Activated CD8-positive, alpha-beta memory T cell treated with anti-CD3 and anti-CD28 coated beads for 36 hours (primary cell): ENCODE measurements around the gene FCGR3A. TPM values are rescaled to one million over a fixed set of nuclear protein-coding genes. Genes with fewer than 3 reads are reported as not detected.
"Not testable (repeated sequence)": the region's sequence is repeated elsewhere in the genome, so short reads cannot be mapped to it uniquely, and the experiment has no call there.

Source experiments
- CTCF ChIA-PET: fragments of 350-600 bp; sonication (Branson Sonifier 250); formaldehyde crosslinking; loops from one replicate; lab custom pipeline; 2021; ENCODE audit warnings: antibody characterized with exemption; lab: Charles Lee
- POLR2A ChIA-PET: fragments of 350-600 bp; sonication (Branson Sonifier 250); formaldehyde crosslinking; loops from one replicate; lab custom pipeline; 2021; ENCODE audit warnings: antibody characterized with exemption; lab: Charles Lee
- total RNA-seq, 2 experiments: library from RNA; stranded (reverse); gene quantifications; one replicate each; pipeline ENCODE4 v1.2.3, GENCODE V29; 2021

Gene FCGR3A
- total RNA-seq, 2 experiments from 2014 or later: not detected

DNA sequence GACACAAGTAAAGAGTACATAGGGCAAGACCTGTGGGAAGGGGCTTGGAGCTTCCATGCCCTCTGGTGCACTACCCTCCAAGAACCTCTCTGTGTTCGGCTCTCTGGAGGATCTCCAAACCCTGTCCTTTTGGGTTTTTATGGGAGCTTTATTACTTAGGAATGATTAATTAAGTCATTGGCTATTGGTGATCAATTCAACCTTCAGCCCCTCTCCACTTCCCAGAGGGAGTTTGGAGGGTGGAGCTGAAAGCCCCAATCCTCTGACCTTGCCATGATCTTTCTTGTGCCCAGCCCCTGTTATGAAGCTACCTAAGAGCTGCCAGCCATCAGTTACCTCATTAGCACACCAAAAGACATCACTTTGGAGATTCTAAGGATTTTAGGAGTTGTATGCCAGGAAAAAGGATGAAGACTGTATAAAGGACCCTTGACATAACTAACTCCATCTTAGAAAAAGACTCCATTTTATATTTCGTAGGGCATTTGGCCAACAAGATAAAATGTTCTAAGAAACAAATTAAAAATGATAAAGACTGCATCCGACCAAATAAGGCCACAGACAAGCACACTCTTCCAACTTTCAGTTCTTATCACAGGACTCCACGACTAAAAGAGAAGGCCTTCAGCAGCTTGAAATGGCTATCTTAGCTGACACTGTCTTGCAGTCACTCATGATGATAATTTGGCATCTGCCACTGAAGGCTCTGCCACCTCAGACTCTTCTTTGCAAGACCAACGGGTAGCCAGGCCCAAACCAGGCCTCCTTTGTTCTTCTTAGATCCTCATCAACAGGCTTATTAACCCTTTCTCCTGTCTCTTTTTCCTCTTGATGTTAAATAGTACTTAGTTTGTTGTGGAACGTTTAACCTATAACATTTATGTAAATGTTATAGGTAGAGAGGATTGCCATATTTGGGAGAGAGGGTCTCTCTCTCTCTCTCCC is 8.2 kb upstream of the FCGR3A start:
- POLR2A ChIA-PET, CTCF ChIA-PET: not testable (repeated sequence)

DNA sequence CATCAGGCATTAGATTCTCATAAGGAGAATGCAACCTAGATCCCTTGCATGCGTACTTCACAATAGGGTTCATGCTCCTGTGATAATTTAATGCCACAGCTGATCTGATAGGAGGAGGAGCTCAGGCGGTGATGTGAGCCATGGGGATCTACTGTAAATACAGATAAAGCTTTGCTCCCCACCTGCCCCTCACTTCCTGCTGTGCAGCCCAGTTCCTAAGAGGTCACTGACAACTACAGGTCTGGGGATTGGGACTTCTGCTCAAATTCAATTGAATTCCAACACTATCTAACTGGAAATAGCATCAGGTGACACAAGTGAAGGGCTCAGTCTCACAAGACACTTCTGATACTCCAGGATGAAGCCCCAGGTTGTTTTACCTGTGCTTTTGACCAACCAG is 7.4 kb upstream of the FCGR3A start:
- POLR2A ChIA-PET, CTCF ChIA-PET: not testable (repeated sequence)

DNA sequence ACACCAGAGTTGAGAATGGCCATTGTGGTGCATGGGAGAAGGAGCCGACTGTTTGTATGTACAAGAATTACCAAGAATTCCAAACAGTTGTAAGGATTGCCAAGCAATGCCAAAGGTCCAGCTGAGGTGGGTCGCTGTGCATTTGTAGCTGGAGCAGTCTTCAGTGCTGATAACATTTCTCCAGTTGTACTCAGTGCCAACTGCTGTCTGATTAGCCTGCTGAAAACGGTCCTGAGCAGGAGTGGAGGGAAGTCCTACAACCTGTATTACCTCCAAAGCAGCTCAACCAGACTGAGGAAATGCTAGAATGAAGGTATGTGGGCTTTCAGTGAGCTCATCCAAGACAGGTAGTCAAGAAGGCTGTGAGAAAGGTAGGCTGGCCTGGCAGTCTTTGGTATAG is 6.5 kb upstream of the FCGR3A start:
- POLR2A ChIA-PET, CTCF ChIA-PET: not testable (repeated sequence)

- CTCF ChIA-PET, POLR2A ChIA-PET: not testable (repeated sequence)
Measured at GRCh38 chr1:161554815-161555417, 5.3 kb upstream of the FCGR3A start.

- CTCF ChIA-PET, POLR2A ChIA-PET: not testable (repeated sequence)
Measured at GRCh38 chr1:161554340-161554739, 4.7 kb upstream of the FCGR3A start.

GRCh38 chr1:161553631-161554030 is 4.0 kb upstream of the FCGR3A start:
- POLR2A ChIA-PET, CTCF ChIA-PET: not testable (repeated sequence)

DNA sequence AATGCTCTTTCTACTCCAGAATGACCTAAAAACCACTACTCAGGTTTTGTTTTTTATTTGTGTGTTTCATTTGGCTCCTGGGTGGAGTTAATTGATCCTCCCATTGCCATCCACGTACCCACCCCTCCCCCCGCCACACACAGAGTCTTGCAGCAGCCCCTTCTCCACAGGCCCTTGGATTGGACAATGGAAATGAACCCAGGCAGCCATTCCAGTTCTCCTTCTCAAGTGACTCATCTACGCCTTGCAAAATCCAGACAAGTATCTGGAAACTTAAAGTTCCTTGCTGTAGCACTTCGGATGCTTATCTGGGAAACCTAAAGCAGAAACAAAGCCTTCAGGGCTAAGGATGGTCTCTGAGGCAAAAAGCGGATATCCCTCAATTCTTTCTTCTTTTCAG is 1.3 kb upstream of the FCGR3A start:
- CTCF ChIA-PET, POLR2A ChIA-PET: not testable (repeated sequence)

DNA sequence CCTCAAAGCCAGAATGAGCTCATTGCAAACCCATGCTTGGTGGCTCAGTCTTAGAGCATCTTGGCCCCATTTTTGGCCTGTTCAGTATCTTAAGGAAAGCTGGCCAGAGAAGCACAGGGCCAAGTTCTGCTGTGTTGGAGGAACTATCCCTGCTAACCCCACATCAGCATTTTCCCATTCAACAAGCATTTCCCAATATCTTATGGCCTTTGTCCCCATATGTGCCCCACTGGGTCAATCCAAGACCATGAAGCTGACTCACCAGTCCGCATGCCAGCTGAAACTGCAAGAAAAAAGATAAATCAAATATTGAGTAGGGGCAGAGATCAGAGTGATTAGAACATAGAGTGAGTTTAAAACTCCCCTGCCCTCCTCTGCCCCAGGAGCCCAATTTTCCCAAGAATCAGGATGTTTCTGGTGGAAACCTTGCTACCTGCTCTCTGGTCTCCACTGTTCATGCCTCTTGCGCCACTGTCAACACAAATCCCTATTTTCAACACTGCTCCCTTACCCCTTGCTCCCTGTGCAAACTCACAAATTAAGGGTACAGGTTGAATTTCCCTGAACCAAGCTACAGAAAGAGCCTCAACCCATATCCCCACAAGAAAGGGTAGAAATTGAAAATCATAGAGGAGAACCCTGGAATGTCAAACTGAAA is 740 bp downstream of the FCGR3A start:
- POLR2A ChIA-PET, CTCF ChIA-PET: not testable (repeated sequence)

DNA sequence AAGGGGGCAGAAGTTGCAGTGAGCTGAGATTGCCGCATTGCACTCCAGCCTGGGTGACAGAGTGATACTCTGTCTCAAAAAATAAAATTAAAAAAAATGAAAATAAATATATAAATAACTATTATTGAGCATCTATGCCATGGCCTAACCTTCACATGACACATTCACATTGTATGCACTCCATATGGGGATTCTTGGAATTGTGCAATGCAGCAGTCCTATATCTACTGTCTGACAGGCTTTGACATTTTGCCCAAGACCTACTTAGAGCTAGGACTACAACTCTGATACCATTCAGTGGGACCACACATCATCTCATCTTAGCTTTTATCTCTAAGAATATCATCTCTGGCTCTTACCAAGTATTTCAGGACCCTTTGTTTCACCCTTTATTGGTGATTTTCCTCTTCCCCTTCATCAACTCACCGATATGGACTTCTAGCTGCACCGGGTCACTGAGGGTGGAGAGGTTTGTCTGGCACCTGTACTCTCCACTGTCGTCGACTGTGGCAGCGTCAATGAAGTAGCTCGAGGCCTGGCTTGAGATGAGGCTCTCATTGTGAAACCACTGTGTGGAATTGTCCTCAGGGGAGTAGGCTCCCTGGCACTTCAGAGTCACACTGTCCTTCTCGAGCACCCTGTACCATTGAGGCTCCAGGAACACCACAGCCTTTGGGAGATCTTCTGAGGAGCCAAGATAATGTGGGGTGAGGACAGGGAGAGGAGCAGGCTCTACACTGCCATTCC is 1.4 kb downstream of the FCGR3A start:
- POLR2A ChIA-PET, CTCF ChIA-PET: not testable (repeated sequence)

GRCh38 chr1:161545005-161545731 is 4.5 kb downstream of the FCGR3A start:
- POLR2A ChIA-PET, CTCF ChIA-PET: not testable (repeated sequence)

- CTCF ChIA-PET, POLR2A ChIA-PET: not testable (repeated sequence)
Measured at GRCh38 chr1:161543125-161543524, 6.5 kb downstream of the FCGR3A start.

- CTCF ChIA-PET: interaction anchor here (0.9 kb wide), 1 partner anchor 197 kb away, joined by 3 read pairs; no protein-coding TSS in a partner anchor
Measured at GRCh38 chr1:161542091-161542559, 7.5 kb downstream of the FCGR3A start.

DNA sequence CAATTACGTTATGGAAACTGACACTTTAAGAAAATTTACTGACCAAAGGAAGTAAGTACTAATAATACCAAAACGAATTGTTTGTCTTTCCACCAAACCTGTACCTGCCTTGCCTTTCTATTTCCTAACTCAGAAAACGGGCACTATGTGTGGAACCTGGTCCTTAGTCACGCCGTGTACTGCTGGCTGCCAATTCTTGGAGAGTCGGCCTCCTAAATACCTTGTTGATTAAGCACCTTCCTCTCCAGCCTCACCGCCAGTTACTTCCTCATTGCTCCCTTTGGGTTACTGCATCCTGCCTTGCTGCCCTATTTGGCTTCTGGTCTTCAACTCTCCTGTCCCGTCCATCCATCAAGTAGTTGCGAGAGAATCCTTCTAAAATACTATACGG is 9.1 kb downstream of the FCGR3A start:
- POLR2A ChIA-PET, CTCF ChIA-PET: not testable (repeated sequence)

More at GRCh38 chr1:161542091-161542559, 7.5 kb downstream of the FCGR3A start:
- POLR2A ChIA-PET: not testable (repeated sequence)

DNA sequence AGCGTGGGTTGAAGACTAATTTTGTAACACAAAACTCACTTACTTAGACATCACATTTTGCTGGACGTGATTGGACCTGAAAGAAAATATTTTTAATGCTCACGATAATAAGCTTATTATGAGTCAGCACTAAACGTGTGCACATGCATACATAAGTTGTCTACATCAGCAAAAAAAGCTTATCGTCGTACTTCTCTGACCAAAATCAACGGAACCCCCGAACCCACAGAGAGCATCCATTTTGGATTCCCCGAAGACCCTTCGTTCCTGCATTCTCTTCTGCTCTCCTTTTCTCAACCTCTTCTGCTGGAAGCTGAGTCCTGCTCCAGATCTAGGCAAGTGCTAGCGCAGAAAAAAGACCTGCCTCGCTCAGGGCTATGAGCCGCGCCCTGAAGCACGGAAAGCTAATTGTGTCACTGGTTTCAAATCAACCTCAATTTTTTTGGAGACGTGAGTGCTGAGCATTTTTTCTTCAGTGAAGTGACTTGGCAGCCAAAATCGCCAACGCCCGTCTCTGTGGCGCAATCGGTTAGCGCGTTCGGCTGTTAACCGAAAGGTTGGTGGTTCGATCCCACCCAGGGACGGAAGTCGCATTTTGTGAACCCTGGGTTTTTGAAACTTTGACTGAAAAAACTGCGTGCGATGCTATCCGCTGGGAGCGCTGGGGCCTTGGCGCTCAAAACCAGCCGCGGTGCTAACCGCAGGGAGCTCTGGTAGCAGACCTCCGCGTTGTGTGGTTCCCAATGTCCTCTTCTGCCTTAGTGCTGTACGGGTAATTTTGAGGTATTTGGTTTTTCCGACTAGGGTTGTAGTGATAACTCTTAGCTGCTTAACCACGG is 9.7 kb downstream of the FCGR3A start:
- CTCF ChIA-PET: not testable (repeated sequence)
- POLR2A ChIA-PET: interaction anchor here (0.7 kb wide), 1 partner anchor 1714 kb away, joined by 4 read pairs; no protein-coding TSS in a partner anchor

DNA sequence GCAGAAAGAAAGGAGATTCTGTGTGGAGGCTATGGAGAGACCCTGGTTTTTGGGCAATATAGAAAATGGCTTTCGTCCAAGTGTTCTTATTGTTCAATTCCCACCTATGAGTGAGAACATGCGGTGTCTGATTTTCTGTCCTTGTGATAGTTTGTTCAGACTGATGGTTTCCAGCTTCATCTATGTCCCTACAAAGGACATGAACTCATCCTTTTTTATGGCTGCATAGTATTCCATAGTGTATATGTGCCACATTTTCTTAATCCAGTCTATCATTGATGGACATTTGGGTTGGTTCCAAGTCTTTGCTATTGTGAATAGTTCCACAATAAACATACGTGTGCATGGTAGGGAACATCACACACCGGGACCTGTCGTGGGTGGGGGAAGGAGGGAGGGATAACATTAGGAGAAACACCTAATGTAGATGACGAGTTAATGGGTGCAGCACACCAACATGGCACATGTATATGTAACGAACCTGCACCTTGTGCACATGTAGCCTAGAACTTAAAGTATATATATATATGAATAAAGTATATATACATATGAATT is 10.6 kb downstream of the FCGR3A start:
- CTCF ChIA-PET: not testable (repeated sequence)
- POLR2A ChIA-PET: interaction anchor here (0.7 kb wide), 1 partner anchor 1713 kb away, joined by 4 read pairs; no protein-coding TSS in a partner anchor

GRCh38 chr1:161537068-161537669 is 12.4 kb downstream of the FCGR3A start:
- CTCF ChIA-PET, POLR2A ChIA-PET: not testable (repeated sequence)
